ENCODE data around the gene PCDH9.

Gene PCDH9

DNA sequence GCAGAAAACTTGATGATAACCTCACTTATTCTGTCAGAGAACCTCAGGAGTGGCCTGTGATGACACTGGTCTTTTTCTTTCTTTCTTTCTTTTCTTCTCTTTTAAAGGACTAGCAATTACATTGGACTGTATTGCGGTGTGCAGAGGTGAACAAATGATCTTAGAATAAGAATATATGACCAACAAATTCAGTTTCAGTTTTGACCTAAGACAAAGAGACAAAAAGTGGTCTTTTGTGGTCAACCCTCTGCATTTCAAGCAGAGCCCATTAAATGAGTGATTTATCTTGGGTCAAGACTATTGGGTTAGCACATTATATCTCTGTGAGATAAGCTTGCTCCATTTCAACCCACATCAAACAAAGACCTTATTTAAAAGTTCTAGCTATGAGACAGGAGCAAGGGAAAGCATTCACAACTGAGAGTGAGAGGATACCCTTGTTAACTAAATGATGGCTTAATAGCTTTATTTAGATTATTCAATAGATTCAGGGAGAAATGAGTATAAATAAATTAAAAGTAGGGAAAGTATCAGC, 644.4 kb downstream of the PCDH9 start:
- no peak overlapping the region for H3K27ac ChIP-seq (ENCODE audit: low read depth, low read length)
- no peaks in the 10 kb centered on the region for H3K27me3 ChIP-seq (ENCODE audit: control insufficient read depth, insufficient read depth, low read length)
- H3K9ac ChIP-seq (ENCODE audit: low read length): no peak overlapping the region
- no peaks in the 10 kb centered on the region for H3K4me1 ChIP-seq (ENCODE audit: control insufficient read depth, insufficient read depth, low read length)
- H3K4me3 ChIP-seq (ENCODE audit: low read length): no peak overlapping the region
- no peaks in the 10 kb centered on the region for H3K36me3 ChIP-seq (ENCODE audit: control insufficient read depth, insufficient read depth, low read length)

DNA sequence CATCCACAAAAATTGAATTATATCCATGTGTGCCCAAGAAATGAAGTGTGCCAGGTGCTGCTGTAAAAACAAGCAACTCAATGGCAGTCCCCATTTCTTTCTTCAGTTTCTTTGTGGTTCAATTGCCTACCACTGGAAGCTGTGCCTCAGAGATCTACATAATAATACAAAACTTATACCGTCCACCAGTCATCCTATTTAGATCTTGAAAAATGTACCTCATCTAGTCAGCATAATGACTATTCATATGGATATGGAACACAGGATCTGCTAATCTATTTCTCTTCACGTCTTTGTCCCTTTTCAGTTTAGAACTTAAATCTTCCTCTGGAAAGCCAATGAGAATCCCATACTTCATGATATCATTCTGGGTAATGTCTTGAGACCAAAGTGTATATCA, 648.5 kb downstream of the PCDH9 start:
- no peaks in the 10 kb centered on the region for H3K36me3 ChIP-seq (ENCODE audit: control insufficient read depth, insufficient read depth, low read length)
- H3K9ac ChIP-seq (ENCODE audit: low read length): no peak overlapping the region
- H3K27ac ChIP-seq (ENCODE audit: low read depth, low read length): no peak overlapping the region
- H3K4me1 ChIP-seq (ENCODE audit: control insufficient read depth, insufficient read depth, low read length): no peaks in the 10 kb centered on the region
- no peak overlapping the region for H3K4me3 ChIP-seq (ENCODE audit: low read length)
- no peaks in the 10 kb centered on the region for H3K27me3 ChIP-seq (ENCODE audit: control insufficient read depth, insufficient read depth, low read length)

DNA sequence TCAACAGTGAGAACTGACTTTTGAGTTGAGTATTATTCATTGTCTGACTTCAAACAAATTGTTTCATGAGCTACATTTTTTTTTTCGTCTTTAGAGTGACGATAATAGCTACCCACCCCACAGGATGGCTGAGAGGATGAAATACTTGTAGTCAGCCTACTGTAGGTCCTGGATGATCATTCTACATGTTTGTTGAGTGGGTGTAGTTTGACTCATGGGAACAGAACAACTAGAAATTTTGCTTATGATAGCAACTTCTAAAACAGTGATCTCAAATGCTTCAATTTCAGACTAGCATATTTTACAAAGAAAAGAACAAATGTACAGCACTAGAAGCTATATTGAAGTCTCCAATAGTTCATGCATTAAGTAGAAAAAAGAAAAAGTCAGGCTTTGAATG, 651.8 kb downstream of the PCDH9 start:
- Histone ChIP-seq H3K4me3 (ENCODE audit: low read length) (no peak overlapping the region), H3K36me3 (ENCODE audit: control insufficient read depth, insufficient read depth, low read length) (no peaks in the 10 kb centered on the region), H3K9ac (ENCODE audit: low read length) (no peak overlapping the region), H3K27me3 (ENCODE audit: control insufficient read depth, insufficient read depth, low read length) (no peaks in the 10 kb centered on the region), H3K27ac (ENCODE audit: low read depth, low read length) (no peak overlapping the region), H3K4me1 (ENCODE audit: control insufficient read depth, insufficient read depth, low read length) (no peaks in the 10 kb centered on the region)

DNA sequence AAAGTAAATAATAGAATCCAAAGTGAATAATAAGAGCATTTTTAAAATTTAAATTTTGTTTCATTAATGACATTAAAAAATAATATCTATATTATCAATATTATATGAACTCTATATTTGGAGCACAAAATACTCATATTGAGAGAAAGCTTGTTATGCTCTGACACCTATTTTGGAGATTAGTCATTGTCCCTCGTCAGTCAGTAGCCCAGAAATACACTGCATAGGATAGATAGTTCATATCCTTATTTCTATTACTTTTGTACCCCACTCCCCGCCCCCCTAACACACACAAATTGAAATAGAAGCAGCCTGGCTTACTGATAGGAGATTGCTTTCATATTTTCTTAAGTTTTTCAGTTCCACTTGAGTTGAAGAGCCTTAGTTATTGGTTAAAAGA, 652.8 kb downstream of the PCDH9 start:
- Histone ChIP-seq H3K27me3 (ENCODE audit: control insufficient read depth, insufficient read depth, low read length) (no peaks in the 10 kb centered on the region), H3K36me3 (ENCODE audit: control insufficient read depth, insufficient read depth, low read length) (no peaks in the 10 kb centered on the region), H3K27ac (ENCODE audit: low read depth, low read length) (no peak overlapping the region), H3K4me3 (ENCODE audit: low read length) (no peak overlapping the region), H3K9ac (ENCODE audit: low read length) (no peak overlapping the region), H3K4me1 (ENCODE audit: control insufficient read depth, insufficient read depth, low read length) (no peaks in the 10 kb centered on the region)

DNA sequence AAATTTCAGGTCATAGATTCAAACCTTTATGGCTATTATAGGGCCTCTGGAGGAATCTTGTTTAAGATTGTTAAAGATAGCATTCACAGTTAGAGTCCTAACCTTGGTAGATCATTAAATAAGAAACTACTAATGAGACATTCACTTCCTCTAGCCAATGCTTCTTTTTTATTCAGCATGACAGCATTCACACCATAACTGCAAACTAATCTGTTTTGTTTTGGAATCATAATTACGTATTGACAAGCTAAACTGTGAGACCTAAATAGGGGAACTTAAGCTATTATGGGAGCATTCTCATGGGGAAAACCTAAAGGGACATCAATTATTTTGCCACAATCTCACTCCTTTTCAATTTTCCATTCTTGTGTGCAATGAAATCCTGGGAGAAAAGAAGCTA, 653.8 kb downstream of the PCDH9 start:
- Histone ChIP-seq H3K27ac (ENCODE audit: low read depth, low read length) (no peak overlapping the region), H3K4me1 (ENCODE audit: control insufficient read depth, insufficient read depth, low read length) (no peaks in the 10 kb centered on the region), H3K27me3 (ENCODE audit: control insufficient read depth, insufficient read depth, low read length) (no peaks in the 10 kb centered on the region), H3K4me3 (ENCODE audit: low read length) (no peak overlapping the region), H3K9ac (ENCODE audit: low read length) (no peak overlapping the region), H3K36me3 (ENCODE audit: control insufficient read depth, insufficient read depth, low read length) (no peaks in the 10 kb centered on the region)

DNA sequence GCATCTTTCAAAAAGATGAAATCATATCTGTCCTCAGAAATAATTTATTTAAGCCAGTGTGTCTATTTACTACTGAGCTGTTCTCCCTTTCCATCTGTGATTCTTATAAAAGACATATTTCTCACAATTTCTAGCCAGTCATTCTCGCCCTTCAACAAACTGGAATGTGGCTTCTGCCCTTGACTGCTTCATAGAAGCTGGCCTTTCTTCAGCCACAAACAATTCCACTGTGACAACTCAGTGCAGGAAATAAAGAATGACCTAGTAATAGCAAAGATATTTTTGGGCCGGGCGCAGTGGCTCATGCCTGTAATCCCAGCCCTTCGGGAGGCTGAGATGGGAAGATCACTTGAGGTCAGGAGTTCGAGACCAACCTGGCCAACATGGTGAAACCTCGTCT, 655.5 kb downstream of the PCDH9 start:
- H3K4me3 ChIP-seq (ENCODE audit: low read length): no peak overlapping the region
- no peaks in the 10 kb centered on the region for H3K4me1 ChIP-seq (ENCODE audit: control insufficient read depth, insufficient read depth, low read length)
- H3K36me3 ChIP-seq (ENCODE audit: control insufficient read depth, insufficient read depth, low read length): no peaks in the 10 kb centered on the region
- H3K9ac ChIP-seq (ENCODE audit: low read length): no peak overlapping the region
- no peak overlapping the region for H3K27ac ChIP-seq (ENCODE audit: low read depth, low read length)
- no peaks in the 10 kb centered on the region for H3K27me3 ChIP-seq (ENCODE audit: control insufficient read depth, insufficient read depth, low read length)

DNA sequence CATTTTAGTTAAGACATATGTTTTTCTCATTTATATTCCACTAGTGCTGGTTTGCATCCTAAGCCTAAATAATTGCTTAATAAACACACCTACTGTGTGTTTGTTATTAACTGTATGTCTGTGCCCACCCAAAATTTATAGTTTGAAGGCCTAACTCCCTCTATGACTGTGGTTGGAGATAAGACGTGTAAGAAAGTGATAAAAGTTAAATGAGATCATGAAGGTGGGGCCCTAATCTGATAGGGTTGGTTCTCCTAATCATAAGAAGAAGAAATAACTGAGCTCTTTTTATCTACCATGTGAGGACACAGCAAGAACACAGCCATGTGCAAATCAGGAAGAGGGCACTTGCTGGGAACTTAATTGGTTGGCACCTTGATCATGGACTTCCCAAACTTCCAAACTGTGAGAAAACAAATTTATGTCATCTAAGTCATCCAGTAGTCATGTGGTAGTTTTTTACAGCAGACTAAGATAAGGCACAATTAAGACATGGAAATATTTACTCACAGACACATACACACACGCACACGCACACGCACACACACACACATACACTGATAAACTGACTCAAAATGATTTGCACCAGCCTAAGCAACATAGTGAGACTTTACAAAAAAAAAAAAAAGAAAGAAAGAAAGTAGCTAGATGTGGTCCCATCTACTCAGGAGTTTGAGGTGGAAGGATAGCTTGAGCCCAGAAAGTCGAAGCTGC, 662.1 kb downstream of the PCDH9 start:
- no peak overlapping the region for H3K4me3 ChIP-seq (ENCODE audit: low read length)
- H3K4me1 ChIP-seq (ENCODE audit: control insufficient read depth, insufficient read depth, low read length): no peaks in the 10 kb centered on the region
- no peaks in the 10 kb centered on the region for H3K27me3 ChIP-seq (ENCODE audit: control insufficient read depth, insufficient read depth, low read length)
- H3K36me3 ChIP-seq (ENCODE audit: control insufficient read depth, insufficient read depth, low read length): no peaks in the 10 kb centered on the region
- no peak overlapping the region for H3K27ac ChIP-seq (ENCODE audit: low read depth, low read length)
- no peak overlapping the region for H3K9ac ChIP-seq (ENCODE audit: low read length)

DNA sequence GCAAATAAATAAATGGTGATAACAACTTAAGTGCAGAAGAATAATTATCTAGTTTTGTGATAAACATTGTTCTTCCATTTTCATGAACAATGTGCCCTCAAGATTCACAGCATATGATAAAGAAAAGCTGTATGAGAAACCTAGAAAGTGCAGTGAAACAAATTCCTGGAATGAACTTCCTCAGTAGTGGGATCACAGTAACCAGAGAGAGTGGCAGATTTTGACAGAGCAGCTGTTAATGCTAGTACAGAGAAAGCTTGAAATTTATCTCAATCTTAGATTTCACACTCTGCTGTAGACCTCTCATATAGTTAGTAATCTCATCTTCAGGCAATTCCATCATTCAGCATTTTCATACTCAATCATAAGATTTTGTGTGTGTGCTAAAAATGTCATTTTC, 664.9 kb downstream of the PCDH9 start:
- Histone ChIP-seq H3K9ac (ENCODE audit: low read length) (no peak overlapping the region), H3K4me3 (ENCODE audit: low read length) (no peak overlapping the region), H3K27me3 (ENCODE audit: control insufficient read depth, insufficient read depth, low read length) (no peaks in the 10 kb centered on the region), H3K36me3 (ENCODE audit: control insufficient read depth, insufficient read depth, low read length) (no peaks in the 10 kb centered on the region), H3K27ac (ENCODE audit: low read depth, low read length) (no peak overlapping the region), H3K4me1 (ENCODE audit: control insufficient read depth, insufficient read depth, low read length) (no peaks in the 10 kb centered on the region)

DNA sequence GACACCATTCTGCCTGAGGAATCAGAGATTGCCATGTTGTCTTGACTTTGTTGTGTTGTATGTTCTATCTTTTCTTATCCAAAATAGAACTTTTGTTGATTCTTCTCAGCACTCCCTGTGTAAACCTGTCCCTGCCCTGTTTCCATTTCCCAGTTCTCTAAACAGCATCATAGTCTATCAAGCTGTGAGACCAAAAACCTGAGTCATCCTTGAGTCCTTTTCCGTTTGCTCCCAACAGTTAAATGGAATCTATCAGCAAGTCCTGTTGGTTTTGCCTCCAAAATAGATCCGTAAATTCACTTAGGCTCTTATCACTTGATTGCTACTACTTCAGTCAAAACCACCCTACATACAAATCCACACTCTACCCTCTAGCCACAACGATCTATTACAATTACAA, 667.1 kb downstream of the PCDH9 start:
- Histone ChIP-seq H3K4me3 (ENCODE audit: low read length) (no peak overlapping the region), H3K27me3 (ENCODE audit: control insufficient read depth, insufficient read depth, low read length) (no peaks in the 10 kb centered on the region), H3K36me3 (ENCODE audit: control insufficient read depth, insufficient read depth, low read length) (no peaks in the 10 kb centered on the region), H3K9ac (ENCODE audit: low read length) (no peak overlapping the region), H3K27ac (ENCODE audit: low read depth, low read length) (no peak overlapping the region), H3K4me1 (ENCODE audit: control insufficient read depth, insufficient read depth, low read length) (no peaks in the 10 kb centered on the region)

DNA sequence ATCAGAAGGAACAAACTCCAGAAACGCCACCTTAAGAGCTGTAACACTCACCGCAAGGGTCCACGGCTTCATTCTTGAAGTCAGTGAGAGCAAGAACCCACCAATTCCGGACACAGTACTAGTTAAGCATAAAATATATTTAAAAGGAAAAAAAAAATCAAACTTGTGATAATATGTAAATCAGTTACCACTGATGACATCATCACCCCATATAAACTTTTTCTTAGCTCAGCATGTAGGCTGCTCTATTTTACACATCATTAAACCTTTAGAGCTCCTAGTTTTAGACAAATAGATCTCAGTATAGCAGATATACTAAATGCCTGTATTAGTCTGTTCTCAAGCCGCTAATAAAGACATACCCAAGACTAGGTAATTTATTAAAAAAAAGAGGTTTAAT, 668.1 kb downstream of the PCDH9 start:
- Histone ChIP-seq H3K4me1 (ENCODE audit: control insufficient read depth, insufficient read depth, low read length) (no peaks in the 10 kb centered on the region), H3K9ac (ENCODE audit: low read length) (no peak overlapping the region), H3K36me3 (ENCODE audit: control insufficient read depth, insufficient read depth, low read length) (no peaks in the 10 kb centered on the region), H3K4me3 (ENCODE audit: low read length) (no peak overlapping the region), H3K27me3 (ENCODE audit: control insufficient read depth, insufficient read depth, low read length) (no peaks in the 10 kb centered on the region), H3K27ac (ENCODE audit: low read depth, low read length) (no peak overlapping the region)

DNA sequence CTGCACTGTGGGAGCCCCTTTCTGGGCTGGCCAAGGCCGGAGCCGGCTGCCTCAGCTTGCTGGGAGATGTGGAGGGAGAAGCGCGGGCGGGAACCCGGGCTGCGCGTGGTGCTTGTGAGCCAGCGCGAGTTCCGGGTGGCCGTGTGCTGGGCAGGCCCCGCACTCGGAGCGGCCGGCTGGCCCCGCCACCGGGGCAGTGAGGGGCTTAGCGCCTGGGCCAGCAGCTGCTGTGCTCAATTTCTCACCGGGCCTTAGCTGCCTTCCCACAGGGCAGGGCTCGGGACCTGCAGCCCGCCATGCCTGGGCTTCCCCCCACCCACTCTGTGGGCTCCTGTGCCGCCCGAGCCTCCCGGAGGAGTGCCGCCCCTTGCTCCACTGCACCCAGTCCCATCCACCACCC, 669.1 kb downstream of the PCDH9 start:
- Histone ChIP-seq H3K9ac (ENCODE audit: low read length) (no peak overlapping the region), H3K4me1 (ENCODE audit: control insufficient read depth, insufficient read depth, low read length) (no peaks in the 10 kb centered on the region), H3K4me3 (ENCODE audit: low read length) (no peak overlapping the region), H3K27ac (ENCODE audit: low read depth, low read length) (no peak overlapping the region), H3K27me3 (ENCODE audit: control insufficient read depth, insufficient read depth, low read length) (no peaks in the 10 kb centered on the region), H3K36me3 (ENCODE audit: control insufficient read depth, insufficient read depth, low read length) (no peaks in the 10 kb centered on the region)

DNA sequence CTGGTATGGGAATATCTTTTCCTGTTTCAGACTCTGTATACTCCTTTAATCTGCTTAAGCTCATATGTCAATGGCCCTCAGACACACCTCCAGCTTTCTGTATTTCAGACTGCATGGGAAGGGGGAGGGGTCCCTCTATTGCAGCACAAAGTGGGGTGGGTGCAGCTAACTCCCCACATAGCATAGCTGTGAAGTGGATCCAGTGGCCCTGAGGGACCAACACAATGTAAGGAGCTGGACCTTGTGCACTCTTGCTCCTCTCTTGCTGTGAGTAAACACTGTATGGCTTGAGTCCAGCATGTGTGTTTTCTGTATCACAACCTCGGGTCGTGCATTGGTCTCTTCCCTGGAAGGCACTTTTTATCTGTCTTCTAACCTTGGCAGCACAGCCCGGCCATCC, 669.9 kb downstream of the PCDH9 start:
- H3K4me3 ChIP-seq (ENCODE audit: low read length): no peak overlapping the region
- no peak overlapping the region for H3K27ac ChIP-seq (ENCODE audit: low read depth, low read length)
- H3K36me3 ChIP-seq (ENCODE audit: control insufficient read depth, insufficient read depth, low read length): no peaks in the 10 kb centered on the region
- H3K27me3 ChIP-seq (ENCODE audit: control insufficient read depth, insufficient read depth, low read length): no peaks in the 10 kb centered on the region
- H3K4me1 ChIP-seq (ENCODE audit: control insufficient read depth, insufficient read depth, low read length): no peaks in the 10 kb centered on the region
- H3K9ac ChIP-seq (ENCODE audit: low read length): no peak overlapping the region

DNA sequence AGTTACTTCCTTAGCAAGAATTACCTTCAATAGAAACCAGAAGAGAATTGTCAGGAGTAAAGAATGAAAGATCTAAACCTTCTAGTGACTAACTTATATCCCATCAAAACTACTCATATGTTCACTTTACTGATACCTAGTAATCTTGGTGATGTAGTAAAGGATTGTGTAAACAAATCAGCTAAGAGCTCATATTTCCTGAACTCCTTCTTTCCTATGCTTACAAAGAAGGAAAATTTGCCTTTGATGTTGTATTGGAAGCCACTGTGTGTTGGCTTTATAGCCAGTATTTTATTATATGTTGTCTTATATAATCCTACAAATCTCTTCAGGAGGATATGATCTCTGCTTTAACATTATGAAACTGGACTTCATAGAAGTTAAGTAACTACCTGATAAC, 671.0 kb downstream of the PCDH9 start:
- no peak overlapping the region for H3K27ac ChIP-seq (ENCODE audit: low read depth, low read length)
- H3K27me3 ChIP-seq (ENCODE audit: control insufficient read depth, insufficient read depth, low read length): no peaks in the 10 kb centered on the region
- no peak overlapping the region for H3K9ac ChIP-seq (ENCODE audit: low read length)
- no peaks in the 10 kb centered on the region for H3K36me3 ChIP-seq (ENCODE audit: control insufficient read depth, insufficient read depth, low read length)
- no peaks in the 10 kb centered on the region for H3K4me1 ChIP-seq (ENCODE audit: control insufficient read depth, insufficient read depth, low read length)
- no peak overlapping the region for H3K4me3 ChIP-seq (ENCODE audit: low read length)
